Nephron (organoid): ENCODE results near the gene ANLN.

Experiments
- H3K27ac Mint-ChIP-seq, 3 experiments: 2 replicates each; pipeline ENCODE4 v1.8.0; 2020; ENCODE audit warnings: mixed read lengths in 3 of 3, mild to moderate bottlenecking in 2 of 3, moderate library complexity in 1 of 3
- H3K27me3 Mint-ChIP-seq: 2 replicates; pipeline ENCODE4 v1.8.0; 2021; ENCODE audit warnings: low read depth, mild to moderate bottlenecking, moderate library complexity, mixed read lengths
- H3K36me3 Mint-ChIP-seq: 2 replicates; pipeline ENCODE4 v1.8.0; 2020; ENCODE audit warnings: low read depth, mixed read lengths
- H3K4me1 Mint-ChIP-seq: 2 replicates; pipeline ENCODE4 v1.8.0; 2020; ENCODE audit warnings: mixed read lengths
- H3K4me3 Mint-ChIP-seq, 3 experiments: 2 replicates each; pipeline ENCODE4 v1.8.0; 2020; ENCODE audit warnings: mild to moderate bottlenecking in 3 of 3, mixed read lengths in 3 of 3, moderate library complexity in 2 of 3
- H3K9me3 Mint-ChIP-seq: 2 replicates; pipeline ENCODE4 v1.8.0; 2020; ENCODE audit warnings: mixed read lengths
- TF ChIP-seq, protein P1 (sequence below), 3 experiments: fragments of 200-600 bp; sonication (generic); IDR thresholded peaks; one replicate each; pipeline ENCODE4 v1.5.0; 2021; ENCODE audit warnings: antibody characterized with exemption in 3 of 3; ENCODE audit not compliant: unreplicated experiment in 3 of 3

Gene ANLN

GRCh38 chr7:36497775-36498174 lies 108.1 kb downstream of the ANLN start:
- H3K4me3 Mint-ChIP-seq = no peak overlapping the region
- no peak overlapping the region for H3K27ac Mint-ChIP-seq
- no peaks in the 10 kb centered on the region for H3K4me1 Mint-ChIP-seq
- no peaks in the 10 kb centered on the region for H3K27me3 Mint-ChIP-seq
- peaks cover 15% of the 10 kb centered on the region for H3K9me3 Mint-ChIP-seq
- no peaks in the 10 kb centered on the region for H3K36me3 Mint-ChIP-seq
- TF ChIP-seq, protein P1, sequence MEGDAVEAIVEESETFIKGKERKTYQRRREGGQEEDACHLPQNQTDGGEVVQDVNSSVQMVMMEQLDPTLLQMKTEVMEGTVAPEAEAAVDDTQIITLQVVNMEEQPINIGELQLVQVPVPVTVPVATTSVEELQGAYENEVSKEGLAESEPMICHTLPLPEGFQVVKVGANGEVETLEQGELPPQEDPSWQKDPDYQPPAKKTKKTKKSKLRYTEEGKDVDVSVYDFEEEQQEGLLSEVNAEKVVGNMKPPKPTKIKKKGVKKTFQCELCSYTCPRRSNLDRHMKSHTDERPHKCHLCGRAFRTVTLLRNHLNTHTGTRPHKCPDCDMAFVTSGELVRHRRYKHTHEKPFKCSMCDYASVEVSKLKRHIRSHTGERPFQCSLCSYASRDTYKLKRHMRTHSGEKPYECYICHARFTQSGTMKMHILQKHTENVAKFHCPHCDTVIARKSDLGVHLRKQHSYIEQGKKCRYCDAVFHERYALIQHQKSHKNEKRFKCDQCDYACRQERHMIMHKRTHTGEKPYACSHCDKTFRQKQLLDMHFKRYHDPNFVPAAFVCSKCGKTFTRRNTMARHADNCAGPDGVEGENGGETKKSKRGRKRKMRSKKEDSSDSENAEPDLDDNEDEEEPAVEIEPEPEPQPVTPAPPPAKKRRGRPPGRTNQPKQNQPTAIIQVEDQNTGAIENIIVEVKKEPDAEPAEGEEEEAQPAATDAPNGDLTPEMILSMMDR (IDR thresholded peaks at IDR 0.05; ENCODE audit: unreplicated experiment in 3 of 3) = no peak
